Adrenal gland (tissue), 5 donors: ENCODE data around the gene NUDT4B.
"Not testable (repeated sequence)": the region's sequence is repeated elsewhere in the genome, so short reads cannot be mapped to it uniquely, and the experiment has no call there.

Experiments used
- POLR2A ChIP-seq, 2 donors: fragments of 450-650 bp; IDR thresholded peaks; one replicate each; pipeline ENCODE4 v1.6.1; 2017; ENCODE audit warnings: antibody characterized with exemption in 2 of 2, mild to moderate bottlenecking in 2 of 2, moderate library complexity in 1 of 2
- TF ChIP-seq, protein P1 (sequence below), 6 experiments: fragments of 450-650 bp in 4 of 6; fragments of 200-600 bp in 2 of 6; sonication (generic) in 1 of 6; IDR thresholded peaks; 1 replicate in 5 of 6; 2 replicates in 1 of 6; pipeline versions ENCODE4 v1.5.1 to v1.8.0; 2016 to 2021; ENCODE audit warnings: antibody characterized with exemption in 6 of 6, mild to moderate bottlenecking in 2 of 6, moderate library complexity in 1 of 6
- donor health status: DM: no; HTN: no; CAD: no.

DNA sequence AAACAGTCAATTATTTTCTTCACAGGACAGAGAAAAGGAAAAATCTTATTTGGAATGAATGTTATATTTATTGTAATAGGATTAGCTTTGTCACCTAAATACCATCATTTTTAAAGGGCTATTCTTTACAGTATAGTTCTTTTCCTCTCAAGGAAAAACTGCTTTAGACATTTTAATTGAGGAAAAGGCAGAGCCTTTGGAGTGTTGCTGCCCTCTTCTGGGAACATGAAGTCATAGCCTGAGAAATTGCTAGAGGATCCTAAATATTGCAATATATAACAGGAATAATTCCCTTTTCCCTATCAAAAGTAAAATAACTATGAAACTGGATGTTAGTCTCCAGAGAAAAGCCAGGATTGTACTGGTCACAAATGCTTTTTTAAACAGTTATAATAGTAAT lies 12.8 kb downstream of the NUDT4B start:
- TF ChIP-seq, protein P1, sequence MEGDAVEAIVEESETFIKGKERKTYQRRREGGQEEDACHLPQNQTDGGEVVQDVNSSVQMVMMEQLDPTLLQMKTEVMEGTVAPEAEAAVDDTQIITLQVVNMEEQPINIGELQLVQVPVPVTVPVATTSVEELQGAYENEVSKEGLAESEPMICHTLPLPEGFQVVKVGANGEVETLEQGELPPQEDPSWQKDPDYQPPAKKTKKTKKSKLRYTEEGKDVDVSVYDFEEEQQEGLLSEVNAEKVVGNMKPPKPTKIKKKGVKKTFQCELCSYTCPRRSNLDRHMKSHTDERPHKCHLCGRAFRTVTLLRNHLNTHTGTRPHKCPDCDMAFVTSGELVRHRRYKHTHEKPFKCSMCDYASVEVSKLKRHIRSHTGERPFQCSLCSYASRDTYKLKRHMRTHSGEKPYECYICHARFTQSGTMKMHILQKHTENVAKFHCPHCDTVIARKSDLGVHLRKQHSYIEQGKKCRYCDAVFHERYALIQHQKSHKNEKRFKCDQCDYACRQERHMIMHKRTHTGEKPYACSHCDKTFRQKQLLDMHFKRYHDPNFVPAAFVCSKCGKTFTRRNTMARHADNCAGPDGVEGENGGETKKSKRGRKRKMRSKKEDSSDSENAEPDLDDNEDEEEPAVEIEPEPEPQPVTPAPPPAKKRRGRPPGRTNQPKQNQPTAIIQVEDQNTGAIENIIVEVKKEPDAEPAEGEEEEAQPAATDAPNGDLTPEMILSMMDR (IDR thresholded peaks at IDR 0.05), result not testable (repeated sequence)
- TF ChIP-seq POLR2A (IDR thresholded peaks at IDR 0.05), result not testable (repeated sequence)
